IMR-90 (cell line): ENCODE data around the gene THRB. TPM values are rescaled to one million over a fixed set of nuclear protein-coding genes. Genes with fewer than 3 reads are reported as not detected.
A peak's percentile ranks its signal among the peaks of the same experiment; 100 is the strongest.

ENCODE experiments used
- ATAC-seq: fragments of 200-7000 bp; cut with Tn5 transposase; 2 replicates; pipeline ENCODE4 v1.9.1; 2020; ENCODE audit warnings: low read depth, mild to moderate bottlenecking, moderate library complexity
- BruUV-seq: library from RNA; stranded (reverse); fragments of 400-500 nt; replicated peaks from 2 replicates; lab custom pipeline; 2021; lab: Mats Ljungman, UMichigan
- CTCF ChIA-PET: fragments of 300-600 bp; formaldehyde crosslinking; extraction: SDS; loops from one replicate; lab custom pipeline; 2021; ENCODE audit warnings: antibody characterized with exemption; lab: Yijun Ruan, JAX
- POLR2A ChIA-PET: fragments of 300-600 bp; sonication (Branson Sonifier 250); formaldehyde crosslinking; loops from one replicate; lab custom pipeline; 2022; ENCODE audit warnings: antibody characterized with exemption; ENCODE audit not compliant: unreplicated experiment; lab: Charles Lee
- DNase-seq: peaks from one replicate; pipeline ENCODE4 v3.0.0; 2013
- H2AFZ ChIP-seq: replicated peaks from 2 replicates; pipeline ENCODE3; 2013; ENCODE audit warnings: low read length, mild to moderate bottlenecking; ENCODE audit not compliant: poor library complexity
- H2AK5ac ChIP-seq: 2 replicates; pipeline ENCODE4 v1.6.1; 2013; ENCODE audit warnings: low read depth, low read length, inconsistent platforms
- H2AK9ac ChIP-seq: replicated peaks from 2 replicates; pipeline ENCODE3; 2013; ENCODE audit warnings: mild to moderate bottlenecking, low read depth, low read length, moderate library complexity; ENCODE audit not compliant: poor library complexity
- H2BK120ac ChIP-seq: 2 replicates; pipeline ENCODE4 v1.6.1; 2013; ENCODE audit warnings: low read depth, low read length, inconsistent platforms
- H2BK15ac ChIP-seq: 3 replicates; pipeline ENCODE4 v1.6.1; 2013; ENCODE audit warnings: low read depth, low read length, inconsistent platforms
- H2BK20ac ChIP-seq: 2 replicates; pipeline ENCODE4 v1.6.1; 2013; ENCODE audit warnings: low read depth, mild to moderate bottlenecking, inconsistent platforms, low read length, moderate library complexity
- H2BK5ac ChIP-seq: 2 replicates; pipeline ENCODE4 v1.6.1; 2013; ENCODE audit warnings: mild to moderate bottlenecking, low read depth, low read length, inconsistent platforms; ENCODE audit not compliant: poor library complexity, severe bottlenecking
- H3K14ac ChIP-seq: replicated peaks from 2 replicates; pipeline ENCODE4 v1.6.1; 2013; ENCODE audit warnings: low read depth, low read length, inconsistent platforms
- H3K18ac ChIP-seq: 2 replicates; pipeline ENCODE4 v1.6.1; 2013; ENCODE audit warnings: low read depth, low read length, control low read depth
- H3K23ac ChIP-seq: 2 replicates; pipeline ENCODE4 v1.6.1; 2013; ENCODE audit warnings: low read depth, low read length, inconsistent platforms
- H3K27ac ChIP-seq: 2 replicates; pipeline ENCODE4 v1.5.1; 2013; ENCODE audit warnings: mild to moderate bottlenecking, control low read depth, low read length; ENCODE audit not compliant: insufficient read depth
- H3K27me3 ChIP-seq: 2 replicates; pipeline ENCODE4 v1.6.1; 2013; ENCODE audit warnings: low read length; ENCODE audit not compliant: control insufficient read depth, insufficient read depth
- H3K36me3 ChIP-seq: 2 replicates; pipeline ENCODE4 v1.6.1; 2013; ENCODE audit warnings: low read length, mixed read lengths; ENCODE audit not compliant: control insufficient read depth, insufficient read depth
- H3K4ac ChIP-seq: 2 replicates; pipeline ENCODE4 v1.6.1; 2013; ENCODE audit warnings: low read depth, low read length, inconsistent platforms
- H3K4me1 ChIP-seq: 2 replicates; pipeline ENCODE4 v1.6.1; 2013; ENCODE audit warnings: low read length, mixed read lengths; ENCODE audit not compliant: control insufficient read depth, insufficient read depth
- H3K4me2 ChIP-seq: 2 replicates; pipeline ENCODE4 v1.6.1; 2013; ENCODE audit warnings: low read depth, mild to moderate bottlenecking, control low read depth, low read length, moderate library complexity
- H3K4me3 ChIP-seq: 2 replicates; pipeline ENCODE4 v1.5.1; 2013; ENCODE audit warnings: low read depth, mild to moderate bottlenecking, control low read depth, low read length, moderate library complexity; ENCODE audit not compliant: insufficient read depth
- H3K56ac ChIP-seq: 2 replicates; pipeline ENCODE4 v1.6.1; 2013; ENCODE audit warnings: low read length, inconsistent platforms; ENCODE audit not compliant: insufficient read depth; ENCODE audit errors: extremely low read depth
- H3K79me1 ChIP-seq, 2 experiments: 2 replicates each; pipeline ENCODE4 v1.6.1; 2013; ENCODE audit warnings: low read length in 2 of 2, inconsistent platforms in 1 of 2, low read depth in 1 of 2
- H3K9ac ChIP-seq: 2 replicates; pipeline ENCODE4 v1.6.1; 2013; ENCODE audit warnings: low read depth, low read length, control low read depth
- H3K9me1 ChIP-seq: 2 replicates; pipeline ENCODE4 v1.6.1; 2013; ENCODE audit warnings: low read length, inconsistent platforms; ENCODE audit not compliant: insufficient read depth
- H3K9me3 ChIP-seq: 2 replicates; pipeline ENCODE4 v1.6.1; 2013; ENCODE audit warnings: low read length; ENCODE audit not compliant: control insufficient read depth, insufficient read depth
- H4K20me1 ChIP-seq: 2 replicates; pipeline ENCODE4 v1.6.1; 2013; ENCODE audit warnings: low read length, inconsistent platforms; ENCODE audit not compliant: insufficient read depth
- H4K5ac ChIP-seq: 2 replicates; pipeline ENCODE4 v1.6.1; 2013; ENCODE audit warnings: mild to moderate bottlenecking, low read depth, low read length, control low read depth
- H4K8ac ChIP-seq, 2 experiments: 2 replicates each; pipeline ENCODE4 v1.6.1; 2013; ENCODE audit warnings: low read depth in 2 of 2, low read length in 2 of 2, control low read depth in 1 of 2, inconsistent platforms in 1 of 2
- H4K91ac ChIP-seq: 2 replicates; pipeline ENCODE4 v1.6.1; 2013; ENCODE audit warnings: low read depth, low read length, inconsistent platforms; ENCODE audit not compliant: insufficient read depth
- CHD1 ChIP-seq: IDR thresholded peaks from 2 replicates; pipeline ENCODE4 v1.6.1; 2012; ENCODE audit warnings: low read depth, low read length, improper control_type of control experiment
- MAFK ChIP-seq: IDR thresholded peaks from 2 replicates; pipeline ENCODE4 v1.6.1; 2012; ENCODE audit warnings: low read depth, low read length, improper control_type of control experiment
- MAZ ChIP-seq: IDR thresholded peaks from 2 replicates; pipeline ENCODE4 v1.6.1; 2012; ENCODE audit warnings: low read depth, mild to moderate bottlenecking, low read length, improper control_type of control experiment, moderate library complexity, borderline replicate concordance
- RCOR1 ChIP-seq: IDR thresholded peaks from 2 replicates; pipeline ENCODE4 v1.6.1; 2012; ENCODE audit warnings: mild to moderate bottlenecking, low read length, improper control_type of control experiment; ENCODE audit not compliant: insufficient replicate concordance
- RFX5 ChIP-seq: IDR thresholded peaks from 2 replicates; pipeline ENCODE4 v1.8.0; 2012; ENCODE audit warnings: low read depth, mild to moderate bottlenecking, low read length, moderate library complexity
- WGBS, 2 experiments: methylation state at CpG; one replicate each; pipeline versions ENCODE4 v1.1.5 to v1.1.7; 2013; ENCODE audit warnings: missing lambda C conversion rate in 2 of 2; ENCODE audit not compliant: insufficient read length in 1 of 2; ENCODE audit errors: extremely low coverage in 2 of 2; 5-methylcytosine and 5-hydroxymethylcytosine counted together
- dilution Hi-C: fragments of 300-500 bp; cut with HindIII; formaldehyde crosslinking; loops from one replicate; pipeline ENCODE4 v1.14.3; 2018; ENCODE audit warnings: low sequenced_read_pairs; ENCODE audit not compliant: unreplicated experiment
- in situ Hi-C: fragments of 300-500 bp; cut with MboI; formaldehyde crosslinking; loops from 3 replicates; pipeline ENCODE4 v1.14.3; 2019; ENCODE audit warnings: low sequenced_read_pairs, inconsistent platforms, mixed read lengths
- intact Hi-C: fragments of 100-400 bp; cut with micrococcal nuclease; formaldehyde crosslinking; loops from 2 replicates; pipeline ENCODE4 v1.10.0; 2022
- polyA plus RNA-seq, 3 experiments: library from polyadenylated mRNA; depleted of rRNA; stranded (reverse); fragments of >200 nt; gene quantifications; 2 replicates each; pipeline ENCODE4 v1.2.3, GENCODE V29; 2012; ENCODE audit warnings: low replicate concordance in 1 of 3
- total RNA-seq: library from RNA; depleted of rRNA; stranded (reverse); fragments of >200 nt; gene quantifications from 2 replicates; pipeline ENCODE4 v1.2.3, GENCODE V29; 2012
- TF ChIP-seq, protein P1 (sequence below): fragments of 150-350 bp; IDR thresholded peaks from 2 replicates; pipeline ENCODE4 v1.6.1; 2016; ENCODE audit warnings: low read depth, mild to moderate bottlenecking, low read length, moderate library complexity, borderline replicate concordance

Gene THRB
- total and polyA plus RNA-seq, 2 of the 4 experiments (the other 2 are of a cell fraction): under 0.01 TPM; not detected in 1

DNA sequence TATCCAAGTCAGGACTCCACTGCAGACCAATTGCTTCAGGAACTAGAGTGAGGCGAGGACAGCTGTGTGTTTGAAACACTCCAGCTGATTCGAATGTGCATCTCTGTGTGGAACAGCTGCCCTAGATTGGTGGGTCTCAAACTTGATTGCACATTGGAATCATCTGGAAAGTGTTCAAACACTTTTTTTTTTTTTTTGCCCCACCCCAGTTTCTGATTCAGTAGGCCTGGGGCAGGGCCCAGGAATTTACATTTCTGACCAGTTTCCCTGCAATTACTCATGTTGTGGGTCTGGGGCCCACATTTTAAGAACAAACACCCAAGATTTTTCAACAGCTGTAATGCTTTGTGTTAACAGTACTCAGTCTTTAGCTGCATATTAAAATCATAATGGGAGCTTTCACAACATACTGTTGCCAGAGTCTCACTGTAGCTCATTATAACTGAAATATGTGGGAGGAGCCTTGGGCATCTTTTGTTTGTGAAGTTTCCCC, 392.9 kb downstream of the THRB start:
- Histone ChIP-seq H4K5ac (no peak overlapping the region), H3K9me3 (no peaks in the 10 kb centered on the region), H3K4me1 (no peaks in the 10 kb centered on the region; the same call in 1 of the 2 replicates), H3K79me1 (no peaks in the 10 kb centered on the region), H2BK5ac (no peak overlapping the region), H3K9ac (no peak overlapping the region), H3K36me3 (no peaks in the 10 kb centered on the region), H3K56ac (no peak overlapping the region), H3K18ac (no peak overlapping the region), H3K4ac (no peak overlapping the region), H3K4me3 (no peak overlapping the region), H2AK5ac (no peak overlapping the region), H3K27me3 (no peaks in the 10 kb centered on the region), H2BK20ac (no peak overlapping the region), H4K20me1 (no peaks in the 10 kb centered on the region), H2AK9ac (no peak overlapping the region), H3K14ac (no peak overlapping the region), H3K4me2 (no peak overlapping the region), H4K8ac (no peak overlapping the region), H2BK15ac (no peak overlapping the region), H3K27ac (no peak overlapping the region), H3K23ac (no peak overlapping the region), H4K91ac (no peak overlapping the region), H2AFZ (no peak overlapping the region), H3K9me1 (no peaks in the 10 kb centered on the region), H2BK120ac (no peak overlapping the region)
- in situ Hi-C loops (no loop called here), intact Hi-C loops (no loop called here), dilution Hi-C loops (no loop called here)
- 50% methylated on average over 2 of the region's 2 CpGs; no CpG with 5 or more reads in 1 of the 2 experiments for WGBS, 2 experiments
- ChIA-PET POLR2A (no interaction called here), CTCF (interaction anchor here (0.6 kb wide), 1 partner anchor 25 kb away, joined by 3 read pairs; no protein-coding TSS in a partner anchor)
- ATAC-seq (peak; percentile 40), DNase-seq (no peak)
- TF ChIP-seq, protein P1, sequence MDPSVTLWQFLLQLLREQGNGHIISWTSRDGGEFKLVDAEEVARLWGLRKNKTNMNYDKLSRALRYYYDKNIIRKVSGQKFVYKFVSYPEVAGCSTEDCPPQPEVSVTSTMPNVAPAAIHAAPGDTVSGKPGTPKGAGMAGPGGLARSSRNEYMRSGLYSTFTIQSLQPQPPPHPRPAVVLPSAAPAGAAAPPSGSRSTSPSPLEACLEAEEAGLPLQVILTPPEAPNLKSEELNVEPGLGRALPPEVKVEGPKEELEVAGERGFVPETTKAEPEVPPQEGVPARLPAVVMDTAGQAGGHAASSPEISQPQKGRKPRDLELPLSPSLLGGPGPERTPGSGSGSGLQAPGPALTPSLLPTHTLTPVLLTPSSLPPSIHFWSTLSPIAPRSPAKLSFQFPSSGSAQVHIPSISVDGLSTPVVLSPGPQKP: no peak
- TF ChIP-seq RFX5: no peak
- no peak for TF ChIP-seq MAZ
- TF ChIP-seq RCOR1: no peak
- TF ChIP-seq MAFK: no peak
- no peak for TF ChIP-seq CHD1
- no TSS peak for BruUV-seq
